NCI-H187 treated with DMSO at 0.1 percent for 48 hours (cell line): ENCODE results near the gene COL24A1.
"Not testable (repeated sequence)": the region's sequence is repeated elsewhere in the genome, so short reads cannot be mapped to it uniquely, and the experiment has no call there.

Source experiments
- DNase-seq: peaks from one replicate; lab custom pipeline; 2025; lab: John Stamatoyannopoulos, UW

COL24A1 gene

DNA sequence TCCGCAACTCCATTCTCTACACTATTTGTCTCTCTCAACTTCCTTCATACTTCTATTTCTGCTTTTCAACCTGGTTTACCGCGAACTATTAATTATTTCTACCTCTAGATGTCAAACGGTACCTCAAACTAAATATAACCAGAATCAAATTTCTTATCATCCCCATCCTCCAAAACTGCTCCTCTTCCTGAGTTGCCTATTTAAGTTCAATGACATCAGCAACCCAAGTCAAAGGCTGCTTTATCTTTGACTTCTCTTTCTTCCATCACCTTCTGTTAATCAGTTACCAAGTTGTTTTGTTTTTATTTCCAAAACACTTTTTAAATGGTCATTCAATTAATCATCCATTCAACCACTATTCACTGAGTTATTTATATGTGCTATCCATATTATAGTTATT lies 171.9 kb downstream of the COL24A1 start:
- no peak for DNase-seq

DNA sequence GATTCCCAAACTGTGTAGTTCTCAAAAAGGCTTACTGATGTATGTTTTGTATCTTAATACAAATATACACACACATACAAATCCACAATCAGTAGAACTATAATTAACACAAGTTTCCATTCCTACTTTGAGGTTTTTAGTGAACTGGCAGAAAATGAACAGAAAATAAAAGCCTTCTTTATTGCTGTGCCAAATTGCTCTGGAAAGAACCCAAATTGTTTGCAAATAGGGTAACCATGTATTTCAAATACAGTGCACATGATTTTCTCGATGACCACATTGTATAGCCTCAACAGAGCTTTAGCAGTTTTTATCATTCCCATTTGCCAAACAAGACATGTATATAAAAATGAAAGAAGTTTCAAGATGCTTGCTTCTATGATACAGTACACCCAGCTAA lies 173.3 kb downstream of the COL24A1 start:
- DNase-seq, result no peak

DNA sequence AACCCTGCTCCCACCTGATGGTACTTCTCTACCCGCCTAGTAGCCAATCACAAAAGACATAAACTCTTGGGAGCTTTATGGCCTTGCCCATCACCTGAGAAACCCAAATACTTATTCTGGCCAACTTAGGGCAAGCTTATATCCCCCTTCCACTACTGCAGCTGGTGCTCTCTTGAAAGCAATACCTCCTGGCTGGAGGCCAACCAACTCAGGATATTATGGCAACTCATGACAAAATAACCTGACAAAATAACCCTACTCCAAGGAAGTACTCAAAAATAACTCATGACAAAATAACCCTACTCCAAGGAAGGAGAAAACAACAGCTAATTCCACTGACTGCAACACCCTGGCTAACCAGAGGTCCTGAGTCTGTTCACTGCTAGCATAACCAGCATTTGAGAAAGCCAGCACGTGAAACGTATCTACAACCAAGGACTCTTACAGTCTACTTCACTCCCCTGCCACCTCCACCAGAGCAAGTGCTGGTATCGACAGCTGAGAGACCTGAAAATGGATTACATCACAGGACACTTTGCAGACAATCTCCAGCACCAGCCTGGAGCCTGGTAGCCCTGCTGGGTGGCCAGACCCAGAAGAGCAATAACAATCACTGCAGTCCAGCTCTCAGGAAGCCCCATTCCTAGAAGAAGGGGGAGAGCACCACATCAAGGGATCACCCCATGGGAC lies 179.9 kb downstream of the COL24A1 start:
- no peak for DNase-seq

DNA sequence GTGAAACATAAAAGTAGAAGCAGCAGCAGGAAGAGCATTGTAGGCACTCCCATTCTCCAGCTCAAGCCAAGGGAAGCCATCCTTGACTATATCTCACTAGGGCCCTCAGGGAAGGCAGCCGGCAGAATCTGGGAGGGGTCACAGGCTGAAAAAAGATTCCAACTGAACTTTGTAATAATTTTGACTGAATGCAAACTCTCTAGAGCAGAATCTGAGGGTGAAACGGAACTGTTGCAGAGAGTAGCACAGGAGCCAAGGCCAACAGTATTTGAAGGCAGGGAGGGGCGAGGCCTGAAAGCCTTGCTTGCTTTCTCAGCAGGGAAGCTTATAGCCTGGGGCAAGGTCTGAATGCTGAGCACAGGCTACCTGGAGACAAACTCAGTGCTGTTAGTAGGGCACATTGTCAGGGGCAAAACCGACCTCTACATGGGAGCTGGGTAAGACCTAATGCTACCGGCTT lies 180.6 kb downstream of the COL24A1 start:
- no peak for DNase-seq

DNA sequence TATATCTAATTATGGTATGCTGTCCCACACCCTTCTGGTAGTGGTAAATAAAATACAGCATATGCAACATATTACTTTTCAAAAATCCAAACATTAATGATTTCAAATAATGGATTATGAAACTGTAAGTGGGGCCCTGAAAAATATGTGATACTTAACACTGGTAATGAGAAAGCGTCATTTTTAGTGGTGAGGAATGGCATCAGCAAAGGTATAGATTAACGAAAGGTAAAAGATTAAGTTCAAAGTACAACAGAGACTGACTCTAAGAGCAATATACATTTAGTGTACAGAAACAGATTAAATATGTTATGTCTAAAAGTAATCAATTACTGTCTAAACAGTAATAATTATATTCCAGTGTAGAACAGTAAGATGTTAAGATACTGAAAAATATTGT lies 194.1 kb downstream of the COL24A1 start:
- no peak for DNase-seq

DNA sequence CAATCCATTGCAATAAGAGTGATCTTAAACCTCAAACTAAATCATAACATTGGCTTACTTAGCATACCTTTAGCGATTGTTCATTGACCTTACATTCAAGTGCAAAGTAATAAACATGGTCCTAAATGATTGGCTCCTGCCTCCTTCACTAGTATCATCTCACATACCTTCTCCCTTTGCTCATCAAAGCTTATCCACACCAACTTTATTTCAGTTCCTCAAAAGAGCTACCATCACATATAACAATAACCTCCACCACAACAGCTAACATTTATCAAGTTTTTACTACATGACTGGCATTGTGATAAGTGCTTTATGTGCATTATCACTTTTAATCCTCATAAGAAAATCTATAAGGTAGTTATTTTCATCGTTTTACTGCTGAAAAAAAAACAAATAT lies 198.8 kb downstream of the COL24A1 start:
- DNase-seq, result no peak

DNA sequence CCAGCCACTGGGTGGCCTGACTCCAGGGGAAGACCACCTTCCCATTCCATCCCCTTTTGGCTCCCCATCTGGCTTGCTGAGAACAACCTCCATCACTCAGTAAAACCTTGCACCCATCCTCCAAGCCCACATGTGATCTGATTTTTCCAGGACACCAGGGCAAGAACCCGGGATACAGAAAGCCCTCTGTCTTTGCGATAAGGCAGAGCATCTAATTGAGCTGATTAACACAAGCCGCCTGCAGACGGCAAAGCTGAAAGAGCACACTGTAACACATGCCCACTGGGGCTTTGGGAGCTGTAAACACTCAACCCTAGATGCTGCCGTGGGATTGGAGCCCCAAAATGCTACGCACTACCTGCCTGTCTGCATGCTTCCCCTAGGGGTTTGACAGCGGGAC lies 201.4 kb downstream of the COL24A1 start:
- DNase-seq, result not testable (repeated sequence)

DNA sequence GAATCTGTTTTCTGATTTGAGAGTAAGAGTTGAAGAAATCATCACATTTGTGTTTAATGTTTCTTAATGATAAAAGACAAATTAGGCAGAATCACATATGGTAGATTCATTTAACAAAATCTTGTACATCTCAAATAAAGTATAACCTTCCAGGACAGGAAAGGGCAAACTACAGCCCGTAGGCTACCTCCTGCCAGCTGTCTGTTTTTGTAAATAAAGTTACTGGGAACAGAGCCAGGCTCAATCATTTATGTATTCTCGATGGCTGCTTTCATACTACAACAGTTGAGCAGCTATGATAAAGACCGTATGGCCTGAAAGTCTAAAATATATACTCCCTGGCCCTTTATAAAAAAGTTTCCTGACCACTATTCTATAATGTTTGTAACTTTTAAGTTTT lies 204.1 kb downstream of the COL24A1 start:
- no peak for DNase-seq

DNA sequence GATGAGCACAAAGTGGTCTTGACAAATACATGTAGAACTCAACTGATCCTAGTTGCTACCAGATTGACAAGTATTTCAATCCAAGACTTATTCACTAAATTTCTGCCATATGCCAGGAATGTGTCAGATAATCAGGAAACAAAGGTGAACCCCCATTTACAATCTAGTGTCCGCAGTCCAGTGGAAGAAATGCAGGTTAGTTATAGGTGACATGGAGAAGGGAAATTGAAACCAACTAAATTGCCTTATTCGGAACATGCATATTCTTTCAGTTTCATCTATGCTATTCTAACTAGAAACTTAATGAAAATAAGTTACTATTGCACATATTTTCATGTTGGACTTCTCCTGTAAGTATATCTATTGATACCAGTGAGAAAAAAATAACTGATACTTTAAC lies 209.4 kb downstream of the COL24A1 start:
- DNase-seq, result no peak

DNA sequence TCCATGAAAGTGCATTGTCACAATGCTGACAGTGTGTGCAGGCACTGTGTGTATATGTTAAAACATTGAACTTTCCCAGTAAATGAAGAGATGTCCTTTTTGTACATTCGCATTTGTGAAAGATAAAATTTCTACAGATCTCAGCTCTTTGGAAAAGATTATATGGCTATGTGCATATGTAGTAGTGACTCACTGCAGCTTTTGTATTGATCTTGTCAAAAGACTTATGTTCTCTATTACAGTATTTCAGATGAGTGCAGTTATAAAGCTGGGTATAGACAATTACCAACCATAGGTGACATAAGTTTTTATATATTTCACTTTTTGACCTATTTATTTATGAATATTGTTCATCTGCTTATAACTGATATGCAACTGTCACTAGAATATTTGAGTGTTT lies 212.6 kb downstream of the COL24A1 start:
- DNase-seq, result no peak

DNA sequence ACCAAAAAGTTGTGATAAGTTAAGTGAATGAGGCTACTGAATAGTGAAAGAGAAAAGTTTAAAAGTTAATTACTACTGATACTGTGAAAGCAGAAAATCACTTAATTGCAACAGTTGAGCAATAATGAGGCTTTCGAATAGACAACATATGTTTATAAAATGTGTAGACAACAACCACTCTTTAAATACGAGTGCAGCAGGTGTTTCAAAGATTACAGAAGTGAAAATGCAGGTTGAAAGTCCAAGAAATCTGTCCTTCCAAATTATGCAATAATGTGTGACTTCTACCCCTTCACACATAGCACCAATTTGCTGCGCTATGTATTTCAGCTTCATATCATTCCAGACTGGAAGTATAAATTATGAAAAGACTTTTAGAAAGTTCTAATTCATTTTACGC lies 213.0 kb downstream of the COL24A1 start:
- DNase-seq, result no peak

DNA sequence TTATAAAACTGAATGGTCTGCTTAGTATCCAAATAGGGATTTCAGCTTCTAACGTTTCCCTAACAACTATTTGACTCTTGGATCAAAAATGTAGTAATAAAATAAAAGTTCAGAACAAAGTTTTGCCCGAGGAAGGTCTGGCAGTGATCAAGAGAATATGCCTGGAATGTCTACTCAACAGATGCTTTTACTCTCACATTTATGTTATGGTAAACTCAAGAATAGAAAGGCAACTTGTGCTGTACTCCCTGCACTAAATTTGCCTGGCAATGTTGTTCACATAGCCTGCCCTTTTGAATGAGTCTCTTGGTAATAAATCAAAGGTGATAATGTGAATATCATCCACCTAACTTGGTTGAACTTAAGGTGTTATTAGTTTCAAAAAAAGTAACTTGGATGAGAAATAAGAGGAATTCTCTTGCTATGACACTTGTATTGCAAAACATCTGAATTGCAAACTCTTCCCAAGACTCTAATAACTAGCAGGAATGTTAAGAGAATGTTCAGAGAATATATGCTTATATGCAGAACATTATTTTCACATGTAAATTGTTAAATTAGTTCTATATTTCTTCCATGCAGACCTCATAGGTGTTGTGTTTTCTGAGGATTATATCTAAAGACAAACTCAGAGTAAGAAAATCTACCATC lies 215.8 kb downstream of the COL24A1 start:
- no peak for DNase-seq

DNA sequence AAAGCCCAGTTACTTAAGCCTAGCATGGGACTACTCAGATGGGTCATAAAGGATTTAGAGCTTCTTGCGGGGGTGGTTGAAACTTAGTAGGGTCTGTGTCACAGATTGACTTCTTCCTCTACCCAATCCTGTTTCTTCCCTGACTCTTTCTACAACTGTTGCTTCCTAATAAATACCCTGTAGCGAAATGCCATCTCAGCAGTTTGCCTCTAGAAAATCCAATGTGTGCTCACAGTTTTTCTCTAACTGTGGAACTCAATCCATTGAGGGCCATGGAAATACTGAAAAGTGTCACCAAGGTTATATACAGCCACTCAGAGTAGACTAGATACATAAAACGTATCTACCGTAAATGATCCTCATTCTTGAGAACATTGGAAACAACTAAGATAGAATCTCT lies 217.7 kb downstream of the COL24A1 start:
- no peak for DNase-seq

DNA sequence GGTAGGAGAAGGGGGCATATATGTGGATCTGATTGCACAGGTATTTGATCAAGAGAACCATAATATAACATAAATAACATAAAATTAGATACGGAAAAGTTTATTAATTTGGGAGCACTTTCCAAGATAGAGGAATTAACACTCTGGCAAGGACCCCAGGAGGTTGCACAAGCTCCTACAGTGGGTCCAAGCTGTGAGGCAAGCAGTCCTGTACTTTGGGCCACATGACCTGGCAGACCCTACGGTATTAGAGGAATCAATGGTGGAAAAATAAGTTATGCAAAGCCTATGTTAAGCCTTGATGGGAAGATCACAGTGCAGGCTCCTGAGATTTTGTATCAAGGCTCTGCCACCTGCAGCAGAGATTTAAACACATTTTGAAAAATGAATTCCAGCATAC lies 220.1 kb downstream of the COL24A1 start:
- DNase-seq, result no peak

DNA sequence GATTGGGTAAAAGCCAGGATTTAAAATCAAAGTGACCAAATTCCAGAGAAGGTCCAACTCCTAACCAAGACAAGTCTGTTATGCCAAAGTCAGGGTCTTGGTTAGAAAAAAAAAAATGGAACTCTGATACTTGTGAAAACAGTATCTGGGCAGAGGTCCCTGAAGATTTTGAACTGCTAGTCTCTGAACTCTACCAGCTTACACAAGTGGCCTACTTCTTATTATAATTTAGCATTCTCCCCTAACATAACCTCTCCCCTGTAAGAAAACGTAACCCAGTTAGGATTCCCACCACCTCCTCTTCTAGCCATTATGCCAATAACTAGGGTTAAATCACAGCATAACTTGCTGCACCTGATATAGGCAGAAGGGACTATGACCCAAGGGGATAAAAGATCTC lies 220.5 kb downstream of the COL24A1 start:
- no peak for DNase-seq

DNA sequence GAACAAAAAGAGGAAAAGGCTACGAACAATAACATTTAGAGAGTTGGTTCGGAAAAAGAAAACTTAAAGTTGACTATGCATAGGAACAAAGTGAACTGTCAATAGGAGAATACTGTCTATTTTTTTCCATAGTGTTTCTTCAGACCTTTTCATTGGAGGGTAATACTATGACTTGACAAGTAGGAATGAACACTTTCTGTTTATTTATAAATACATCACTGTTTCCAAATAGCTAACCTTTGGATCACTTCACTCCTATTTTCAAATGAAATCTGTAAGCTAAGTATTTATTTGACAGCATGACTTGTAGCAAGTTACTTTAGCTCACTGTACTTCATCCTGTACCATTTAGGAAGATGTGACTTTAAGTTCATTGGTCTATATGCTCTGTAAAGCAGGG lies 221.3 kb downstream of the COL24A1 start:
- DNase-seq, result no peak

DNA sequence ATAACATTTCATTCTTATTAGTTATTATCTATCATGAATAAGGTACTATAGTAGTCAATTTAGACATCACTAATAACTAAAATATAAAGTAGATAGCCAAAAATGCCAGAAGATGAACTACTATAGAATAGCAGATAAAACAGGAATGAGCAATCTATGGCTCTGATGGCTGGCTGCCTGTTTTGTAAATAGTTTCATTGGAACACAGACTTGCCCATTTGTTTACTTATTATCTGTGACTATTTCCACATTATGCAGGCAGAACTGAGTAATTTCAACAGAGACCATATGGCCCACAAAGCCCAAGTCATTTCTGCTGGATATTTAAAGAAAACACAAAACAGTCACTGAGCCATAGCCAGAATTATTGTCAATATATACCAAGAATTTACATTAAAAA lies 222.1 kb downstream of the COL24A1 start:
- DNase-seq, result no peak

DNA sequence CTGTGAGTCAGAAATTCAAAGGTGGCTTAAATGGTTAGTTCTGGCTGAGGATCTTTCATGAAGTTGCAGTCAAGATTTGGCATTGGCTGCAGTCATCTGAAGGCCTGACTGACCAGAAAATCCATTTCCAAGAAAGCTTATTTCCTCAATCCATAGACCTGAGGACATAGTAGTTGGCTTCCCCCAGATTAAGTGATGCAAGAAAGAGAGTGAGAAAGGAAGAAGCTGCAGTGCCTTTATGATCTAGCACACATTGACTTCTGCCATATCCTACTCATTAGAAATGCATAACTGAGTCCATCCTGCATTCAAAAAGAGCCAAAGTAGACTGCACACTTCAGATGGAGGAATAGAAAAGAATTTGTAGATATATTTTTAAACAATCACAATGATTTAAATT lies 222.6 kb downstream of the COL24A1 start:
- no peak for DNase-seq

DNA sequence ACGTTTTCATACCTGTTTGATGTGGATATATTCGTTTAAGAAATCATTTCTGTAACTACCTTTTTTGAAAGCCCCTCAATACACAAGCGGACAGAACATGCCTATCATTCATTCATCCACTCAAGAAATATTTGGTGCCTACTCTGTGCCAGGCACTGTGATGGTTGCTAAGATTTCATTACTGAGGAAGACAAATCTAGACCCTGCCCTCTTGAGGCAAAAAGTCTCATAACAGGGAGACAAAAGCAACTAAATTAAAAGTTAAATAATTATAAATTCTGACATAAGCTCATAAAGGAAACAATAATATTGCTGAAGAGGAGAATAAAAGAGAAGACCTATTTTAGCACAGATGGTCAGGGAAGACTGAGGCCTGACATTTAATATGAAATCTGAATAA lies 244.8 kb downstream of the COL24A1 start:
- DNase-seq, result no peak

DNA sequence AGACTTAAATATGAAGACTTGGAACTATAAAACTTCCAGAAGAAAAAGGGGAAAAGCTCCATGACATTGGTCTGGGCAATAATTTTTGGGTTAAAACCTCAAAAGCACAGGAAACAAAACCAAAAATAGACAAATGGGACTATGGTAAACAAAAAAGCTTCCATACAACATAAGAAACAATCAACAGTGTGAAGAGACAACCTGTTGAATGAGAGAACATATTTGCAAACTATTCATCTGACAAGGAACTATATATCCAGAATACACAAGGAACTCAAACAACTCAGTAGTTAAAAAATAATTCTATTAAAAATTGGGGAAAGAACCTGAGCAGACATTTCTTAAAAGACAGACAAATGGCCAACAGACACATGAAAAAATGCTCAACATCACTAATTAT lies 255.7 kb downstream of the COL24A1 start:
- DNase-seq, result no peak

DNA sequence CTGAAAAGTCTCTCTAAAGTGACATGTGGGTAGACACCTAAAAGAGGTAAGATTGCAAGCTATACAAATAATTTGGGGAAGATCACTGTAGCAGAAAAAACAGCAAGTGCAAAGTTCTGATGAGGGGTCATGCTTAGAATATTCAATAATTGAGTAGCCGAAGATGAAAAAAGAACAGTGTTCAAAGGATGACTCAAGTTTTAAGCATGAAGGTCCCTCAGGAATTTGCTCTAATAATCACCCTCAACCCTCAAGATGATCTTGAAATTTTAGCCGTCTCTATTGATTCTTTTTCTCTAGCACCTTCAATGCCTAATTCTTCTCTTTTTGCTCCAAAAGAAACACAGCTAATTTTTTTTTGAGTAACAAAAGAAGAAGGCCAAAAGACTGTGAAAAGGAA lies 257.7 kb downstream of the COL24A1 start:
- no peak for DNase-seq

DNA sequence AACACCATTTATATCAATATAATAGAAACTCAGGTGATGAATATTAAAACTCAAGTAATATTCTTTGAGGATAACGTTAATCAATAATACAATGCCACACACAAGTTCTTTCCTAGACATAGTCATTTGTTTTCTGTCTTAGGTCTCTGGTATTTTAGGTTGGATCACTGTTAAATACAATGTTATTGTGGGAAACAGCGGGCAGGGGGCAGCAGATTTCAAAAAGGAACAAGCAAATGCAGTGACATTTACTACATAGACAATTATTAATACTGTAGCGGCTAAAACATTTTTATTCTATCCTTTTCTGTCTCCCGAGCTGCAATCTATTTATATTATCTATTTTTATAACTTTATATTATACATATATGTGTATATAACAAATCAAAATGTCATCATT lies 261.9 kb downstream of the COL24A1 start:
- no peak for DNase-seq

DNA sequence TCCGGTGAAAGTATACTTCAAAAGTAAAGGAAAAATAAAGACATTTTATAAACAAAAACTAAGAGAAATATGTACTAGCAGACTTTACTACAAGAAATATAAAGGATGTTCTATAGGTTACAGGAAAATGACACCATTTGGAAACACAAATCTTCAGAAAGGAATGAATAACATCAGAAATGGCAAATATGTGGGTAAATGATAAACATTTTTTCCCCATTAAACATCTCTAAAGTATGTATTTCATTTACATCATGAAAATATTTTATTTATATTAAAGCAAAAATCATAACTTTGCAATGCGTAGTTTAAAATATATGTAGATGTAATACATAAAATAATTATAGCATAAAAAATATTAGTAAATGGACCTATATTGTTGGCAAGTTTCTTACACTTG lies 264.2 kb downstream of the COL24A1 start:
- DNase-seq, result no peak

DNA sequence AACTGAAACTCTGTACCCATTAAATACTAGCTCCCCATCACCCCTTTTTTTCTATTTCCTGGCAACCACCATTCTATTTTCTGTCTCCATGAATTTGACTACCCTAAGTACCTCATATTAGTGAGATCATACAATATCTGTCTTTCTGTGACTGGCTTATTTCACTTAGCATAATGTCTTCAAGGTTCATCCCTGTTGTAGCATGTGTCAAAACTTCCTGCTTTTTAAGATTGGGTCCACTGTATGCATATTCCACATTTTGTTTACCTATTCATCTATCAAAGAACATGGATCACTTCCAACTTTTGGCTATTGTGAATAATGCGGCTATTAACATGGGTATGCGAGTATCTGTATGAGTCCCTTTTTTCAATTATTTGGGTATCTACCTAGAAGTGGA lies 266.7 kb downstream of the COL24A1 start:
- no peak for DNase-seq
